OCI-LY7 (cell line): Measurements from ENCODE around the gene GIMAP2. TPM values are rescaled to one million over a fixed set of nuclear protein-coding genes. Genes with fewer than 3 reads are reported as not detected.

Experiments
- BruUV-seq: library from RNA; stranded (reverse); fragments of 400-500 nt; replicated peaks from 2 replicates; lab custom pipeline; 2021; lab: Mats Ljungman, UMichigan
- CTCF ChIA-PET: fragments of 300-600 bp; sonication (Branson Sonifier 250); formaldehyde crosslinking; loops from one replicate; lab custom pipeline; 2022; ENCODE audit warnings: antibody characterized with exemption; ENCODE audit not compliant: unreplicated experiment; lab: Charles Lee
- POLR2A ChIA-PET: fragments of 300-600 bp; sonication (Branson Sonifier 250); formaldehyde crosslinking; loops from one replicate; lab custom pipeline; 2022; ENCODE audit warnings: antibody characterized with exemption; lab: Charles Lee
- DNase-seq: peaks from one replicate; pipeline ENCODE4 v3.0.0-alpha.2; 2015; ENCODE audit warnings: low spot score
- H2AFZ ChIP-seq: fragments of 200-600 bp; sonication (generic), shearing (Covaris generic); 2 replicates; pipeline ENCODE4 v1.6.1; 2014; ENCODE audit warnings: mild to moderate bottlenecking, antibody characterized with exemption, low read length, moderate library complexity
- H3K27ac ChIP-seq: fragments of 200-600 bp; sonication (generic); 2 replicates; pipeline ENCODE4 v1.5.1; 2014; ENCODE audit warnings: mixed run types, low read depth, mild to moderate bottlenecking, moderate library complexity, low read length, inconsistent platforms; ENCODE audit not compliant: poor library complexity, severe bottlenecking
- H3K36me3 ChIP-seq: fragments of 200-600 bp; sonication (generic); 2 replicates; pipeline ENCODE4 v1.6.1; 2014; ENCODE audit warnings: mild to moderate bottlenecking, antibody characterized with exemption, low read length, moderate library complexity, mixed read lengths; ENCODE audit not compliant: insufficient read depth
- H3K4me1 ChIP-seq: fragments of 200-600 bp; sonication (generic); 2 replicates; pipeline ENCODE4 v1.5.1; 2014; ENCODE audit warnings: mild to moderate bottlenecking, low read length; ENCODE audit not compliant: insufficient read depth, poor library complexity, severe bottlenecking
- H3K4me2 ChIP-seq: fragments of 200-600 bp; sonication (generic); 2 replicates; pipeline ENCODE4 v1.6.1; 2014; ENCODE audit warnings: mild to moderate bottlenecking, low read length
- H3K4me3 ChIP-seq: fragments of 200-600 bp; sonication (generic); 2 replicates; pipeline ENCODE4 v1.5.1; 2014; ENCODE audit warnings: mild to moderate bottlenecking, low read depth, low read length; ENCODE audit not compliant: poor library complexity, severe bottlenecking
- H3K79me2 ChIP-seq: fragments of 200-600 bp; sonication (generic); 2 replicates; pipeline ENCODE4 v1.6.1; 2016; ENCODE audit warnings: low read depth, mild to moderate bottlenecking, low read length, moderate library complexity, mixed read lengths; ENCODE audit not compliant: insufficient read depth
- H3K9me2 ChIP-seq: fragments of 200-600 bp; sonication (generic); 2 replicates; pipeline ENCODE4 v1.6.1; 2016; ENCODE audit warnings: mild to moderate bottlenecking, low read length, mixed read lengths; ENCODE audit not compliant: insufficient read depth
- H3K9me3 ChIP-seq: fragments of 200-600 bp; sonication (generic); 2 replicates; pipeline ENCODE4 v1.6.1; 2014; ENCODE audit warnings: mild to moderate bottlenecking, mixed run types, low read length, mixed read lengths
- H4K20me1 ChIP-seq: fragments of 200-600 bp; sonication (generic); 2 replicates; pipeline ENCODE4 v1.6.1; 2014; ENCODE audit warnings: mild to moderate bottlenecking, antibody characterized with exemption, low read length, moderate library complexity, mixed read lengths; ENCODE audit not compliant: insufficient read depth
- EZH2phosphoT487 ChIP-seq: fragments of 200-600 bp; sonication (generic); IDR thresholded peaks from 2 replicates; pipeline ENCODE4 v1.6.1; 2018; ENCODE audit warnings: low read depth, borderline replicate concordance, mild to moderate bottlenecking, mixed run types, antibody characterized with exemption, low read length, moderate library complexity, mixed read lengths
- intact Hi-C: fragments of 100-400 bp; cut with micrococcal nuclease; formaldehyde crosslinking; loops from one replicate; pipeline ENCODE4 v1.10.0; 2022; ENCODE audit not compliant: unreplicated experiment
- total RNA-seq, 2 experiments: library from RNA; depleted of rRNA in 1 of 2; stranded (reverse); fragments of >200 nt in 1 of 2; shearing (Covaris generic) in 1 of 2; gene quantifications; 2 replicates each; pipeline ENCODE4 v1.2.3, GENCODE V29; 2014 to 2022
- TF ChIP-seq, protein P1 (sequence below): fragments of 200-600 bp; sonication (generic); conservative IDR thresholded peaks from 2 replicates; pipeline ENCODE4 v1.5.1; 2014; ENCODE audit warnings: mild to moderate bottlenecking, antibody characterized with exemption, low read length, moderate library complexity, mixed read lengths

The GIMAP2 gene
- total RNA-seq, 2 experiments from 2014 or later = not detected

DNA sequence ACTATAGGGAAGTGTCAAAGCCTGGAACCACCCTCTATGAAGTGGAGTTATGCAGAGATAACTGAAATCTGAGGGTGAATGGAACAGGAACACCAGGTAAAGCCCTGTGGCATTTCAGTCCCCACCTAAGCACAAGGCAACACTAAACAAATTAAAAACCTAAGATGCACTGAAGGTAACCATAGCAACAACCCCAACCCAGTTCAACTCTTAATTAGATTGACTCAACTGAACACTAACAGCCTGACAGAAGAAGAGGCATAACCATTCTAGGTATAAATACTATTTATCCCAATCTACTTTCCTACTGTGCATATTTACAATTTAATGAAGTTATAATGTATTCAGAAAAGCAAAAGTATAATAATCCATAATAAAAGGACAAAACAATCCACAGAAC lies 42.5 kb downstream of the GIMAP2 start:
- no peaks in the 10 kb centered on the region for H3K4me1 ChIP-seq
- H3K4me2 ChIP-seq = no peak overlapping the region
- no peak overlapping the region for H3K4me3 ChIP-seq
- no peaks in the 10 kb centered on the region for H3K36me3 ChIP-seq
- TF ChIP-seq, protein P1, sequence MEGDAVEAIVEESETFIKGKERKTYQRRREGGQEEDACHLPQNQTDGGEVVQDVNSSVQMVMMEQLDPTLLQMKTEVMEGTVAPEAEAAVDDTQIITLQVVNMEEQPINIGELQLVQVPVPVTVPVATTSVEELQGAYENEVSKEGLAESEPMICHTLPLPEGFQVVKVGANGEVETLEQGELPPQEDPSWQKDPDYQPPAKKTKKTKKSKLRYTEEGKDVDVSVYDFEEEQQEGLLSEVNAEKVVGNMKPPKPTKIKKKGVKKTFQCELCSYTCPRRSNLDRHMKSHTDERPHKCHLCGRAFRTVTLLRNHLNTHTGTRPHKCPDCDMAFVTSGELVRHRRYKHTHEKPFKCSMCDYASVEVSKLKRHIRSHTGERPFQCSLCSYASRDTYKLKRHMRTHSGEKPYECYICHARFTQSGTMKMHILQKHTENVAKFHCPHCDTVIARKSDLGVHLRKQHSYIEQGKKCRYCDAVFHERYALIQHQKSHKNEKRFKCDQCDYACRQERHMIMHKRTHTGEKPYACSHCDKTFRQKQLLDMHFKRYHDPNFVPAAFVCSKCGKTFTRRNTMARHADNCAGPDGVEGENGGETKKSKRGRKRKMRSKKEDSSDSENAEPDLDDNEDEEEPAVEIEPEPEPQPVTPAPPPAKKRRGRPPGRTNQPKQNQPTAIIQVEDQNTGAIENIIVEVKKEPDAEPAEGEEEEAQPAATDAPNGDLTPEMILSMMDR = no peak
- no peak for TF ChIP-seq EZH2phosphoT487
- H3K9me3 ChIP-seq = no peaks in the 10 kb centered on the region
- H2AFZ ChIP-seq = no peak overlapping the region
- H4K20me1 ChIP-seq = no peaks in the 10 kb centered on the region
- H3K27ac ChIP-seq = no peak overlapping the region
- H3K9me2 ChIP-seq = no peaks in the 10 kb centered on the region
- intact Hi-C loops = no loop called here
- H3K79me2 ChIP-seq = no peaks in the 10 kb centered on the region
- DNase-seq = no peak
- POLR2A ChIA-PET = interaction anchor here (0.6 kb wide), 1 partner anchor 456 kb away, joined by 4 read pairs; no protein-coding TSS in a partner anchor
- no TSS peak for BruUV-seq
- CTCF ChIA-PET = no interaction called here

DNA sequence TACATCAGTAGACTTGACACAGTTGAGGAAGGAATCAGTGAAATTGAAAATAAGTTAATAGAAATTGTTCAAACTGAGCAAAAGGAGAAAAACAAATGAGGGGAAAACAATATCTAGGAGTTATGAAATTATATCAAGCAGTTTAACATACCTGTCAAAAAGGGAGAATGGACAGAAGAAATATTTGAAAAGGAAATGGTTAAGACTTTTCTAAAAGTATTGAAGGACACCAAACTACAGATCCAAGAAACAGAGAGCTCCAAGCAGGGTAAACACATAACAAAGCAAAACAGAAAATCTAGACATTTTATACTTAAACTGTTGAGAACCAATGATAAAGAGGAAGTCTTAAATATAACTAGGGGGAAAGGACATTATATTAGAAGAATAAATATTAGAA lies 43.1 kb downstream of the GIMAP2 start:
- H3K79me2 ChIP-seq = no peaks in the 10 kb centered on the region
- no peak overlapping the region for H3K27ac ChIP-seq
- no peaks in the 10 kb centered on the region for H3K36me3 ChIP-seq
- H3K9me3 ChIP-seq = no peaks in the 10 kb centered on the region
- TF ChIP-seq EZH2phosphoT487 = no peak
- TF ChIP-seq, protein P1 = no peak
- no peak overlapping the region for H3K4me2 ChIP-seq
- H3K9me2 ChIP-seq = no peaks in the 10 kb centered on the region
- H3K4me1 ChIP-seq = no peaks in the 10 kb centered on the region
- no peak for DNase-seq
- H4K20me1 ChIP-seq = no peaks in the 10 kb centered on the region
- CTCF ChIA-PET = no interaction called here
- intact Hi-C loops = no loop called here
- no peak overlapping the region for H2AFZ ChIP-seq
- BruUV-seq = no TSS peak
- no peak overlapping the region for H3K4me3 ChIP-seq
- POLR2A ChIA-PET = no interaction called here

GRCh38 chr7:150731916-150732315 lies 46.4 kb downstream of the GIMAP2 start:
- H3K4me3 ChIP-seq = no peak overlapping the region
- no peak for DNase-seq
- H3K4me1 ChIP-seq = no peaks in the 10 kb centered on the region
- H3K27ac ChIP-seq = no peak overlapping the region
- H3K36me3 ChIP-seq = no peaks in the 10 kb centered on the region
- H3K9me3 ChIP-seq = no peaks in the 10 kb centered on the region
- ChIA-PET CTCF (no interaction called here), POLR2A (no interaction called here)
- no peak overlapping the region for H2AFZ ChIP-seq
- H3K9me2 ChIP-seq = no peaks in the 10 kb centered on the region
- BruUV-seq = no TSS peak
- intact Hi-C loops = no loop called here
- no peaks in the 10 kb centered on the region for H3K79me2 ChIP-seq
- H3K4me2 ChIP-seq = no peak overlapping the region
- TF ChIP-seq EZH2phosphoT487 = no peak
- TF ChIP-seq, protein P1 = no peak
- no peaks in the 10 kb centered on the region for H4K20me1 ChIP-seq
